Smooth muscle cell (in vitro differentiated cells): ENCODE measurements around the gene NOXO1. TPM values are rescaled to one million over a fixed set of nuclear protein-coding genes. Genes with fewer than 3 reads are reported as not detected.

Experiments used
- DNase-seq: peaks from one replicate; lab custom pipeline; 2025; ENCODE audit not compliant: unreplicated experiment; lab: John Stamatoyannopoulos, UW
- H2AFZ ChIP-seq: fragments of 200-600 bp; sonication (generic); 2 replicates; pipeline ENCODE4 v1.6.0; 2016; ENCODE audit warnings: antibody characterized with exemption, low read depth, mild to moderate bottlenecking
- H3F3A ChIP-seq: fragments of 200-600 bp; sonication (generic); 2 replicates; pipeline ENCODE4 v1.6.0; 2017; ENCODE audit warnings: antibody characterized with exemption, low read depth
- H3K27ac ChIP-seq: fragments of 200-600 bp; sonication (generic); 2 replicates; pipeline ENCODE4 v1.5.1; 2016; ENCODE audit warnings: low read depth, mild to moderate bottlenecking
- H3K27me3 ChIP-seq: fragments of 200-600 bp; sonication (generic); 2 replicates; pipeline ENCODE4 v1.6.1; 2016; ENCODE audit warnings: low read depth, mild to moderate bottlenecking
- H3K36me3 ChIP-seq: fragments of 200-600 bp; sonication (generic); 2 replicates; pipeline ENCODE4 v1.5.1; 2016; ENCODE audit warnings: low read depth
- H3K4me1 ChIP-seq: fragments of 200-600 bp; sonication (generic); 2 replicates; pipeline ENCODE4 v1.5.1; 2016; ENCODE audit warnings: low read depth
- H3K4me2 ChIP-seq: fragments of 200-600 bp; sonication (generic); 2 replicates; pipeline ENCODE4 v1.6.0; 2016; ENCODE audit warnings: mild to moderate bottlenecking
- H3K4me3 ChIP-seq: fragments of 200-600 bp; sonication (generic); 2 replicates; pipeline ENCODE4 v1.5.1; 2016; ENCODE audit warnings: mild to moderate bottlenecking
- H3K79me2 ChIP-seq: fragments of 200-600 bp; sonication (generic); 2 replicates; pipeline ENCODE4 v1.6.0; 2016; ENCODE audit warnings: low read depth, mild to moderate bottlenecking
- H3K9ac ChIP-seq: fragments of 200-600 bp; sonication (generic); 2 replicates; pipeline ENCODE4 v1.6.0; 2016; ENCODE audit warnings: low read depth
- H3K9me3 ChIP-seq: fragments of 200-600 bp; sonication (generic); replicated peaks from 2 replicates; pipeline ENCODE4 v1.5.1; 2016; ENCODE audit warnings: low read depth
- H4K20me1 ChIP-seq: fragments of 200-600 bp; sonication (generic); 2 replicates; pipeline ENCODE4 v1.6.0; 2016; ENCODE audit warnings: low read depth
- CTCF ChIP-seq: fragments of 200-600 bp; sonication (generic); IDR thresholded peaks from 2 replicates; pipeline ENCODE4 v1.5.1; 2017; ENCODE audit warnings: borderline replicate concordance, mild to moderate bottlenecking, antibody characterized with exemption; ENCODE audit not compliant: insufficient read depth, poor library complexity, severe bottlenecking
- WGBS: methylation state at CpG from one replicate; pipeline ENCODE4 v1.1.7; 2016; ENCODE audit warnings: low lambda C conversion rate; 5-methylcytosine and 5-hydroxymethylcytosine counted together
- polyA plus RNA-seq: library from polyadenylated mRNA; unstranded; fragments of >200 nt; fragmentation: Nextera tagmentation; extraction: Ambion mirVana; gene quantifications from 2 replicates; pipeline ENCODE4 v1.2.1, GENCODE V29; 2016
- total RNA-seq: library from RNA; depleted of rRNA; stranded (reverse); fragments of >200 nt; gene quantifications from 2 replicates; pipeline ENCODE4 v1.2.3, GENCODE V29; 2014

NOXO1 gene
- total RNA-seq (0.13 TPM in 1 of 2 replicates, not detected in the other), polyA plus RNA-seq (0.35 and 1.7 TPM in 2 replicates)

DNA sequence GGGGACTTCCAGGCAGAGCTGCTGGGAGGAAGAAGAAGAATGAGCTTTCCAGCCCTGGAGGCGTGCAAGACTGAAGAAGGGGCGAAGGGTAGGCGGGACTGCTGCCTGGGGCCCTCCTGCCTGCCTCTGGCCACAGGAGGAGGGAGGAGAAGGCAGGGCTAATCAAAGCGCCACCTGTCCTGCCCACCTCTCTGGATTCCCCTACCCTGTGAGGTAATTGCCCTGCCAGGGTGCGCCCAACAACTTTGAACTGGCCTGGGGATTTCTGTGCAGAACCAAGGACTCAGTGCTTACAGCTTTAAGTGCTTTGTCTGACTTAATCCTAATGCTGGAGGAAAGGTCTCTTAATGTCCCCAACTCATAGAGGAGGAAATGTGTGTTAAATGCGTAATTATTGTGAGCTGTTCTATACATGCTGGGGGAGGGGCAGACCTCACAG lies at the start of gene NOXO1:
Gene NOXO1 (minus strand): TSS at position 72 of the 439 bp plus-strand sequence. CDS start 290 bp downstream, outside the sequence.
- Histone ChIP-seq H3K4me3 (no peak within 1 kb of the TSS), H3F3A (peaks cover 7% of the 10 kb centered on the region), H3K9me3 (no peaks in the 10 kb centered on the region), H4K20me1 (no peaks in the 10 kb centered on the region), H3K4me2 (no peak within 1 kb of the TSS), H3K27ac (no peak within 1 kb of the TSS), H3K27me3 (peaks cover 54% of the 10 kb centered on the region), H2AFZ (no peak within 1 kb of the TSS), H3K9ac (no peak within 1 kb of the TSS), H3K79me2 (no peaks in the 10 kb centered on the region), H3K36me3 (no peaks in the 10 kb centered on the region), H3K4me1 (peaks cover 28% of the 10 kb centered on the region)
- 59% methylated on average over 6 of the region's 6 CpGs for WGBS
- TF ChIP-seq CTCF, result no peak
- DNase-seq, result no peak

DNA sequence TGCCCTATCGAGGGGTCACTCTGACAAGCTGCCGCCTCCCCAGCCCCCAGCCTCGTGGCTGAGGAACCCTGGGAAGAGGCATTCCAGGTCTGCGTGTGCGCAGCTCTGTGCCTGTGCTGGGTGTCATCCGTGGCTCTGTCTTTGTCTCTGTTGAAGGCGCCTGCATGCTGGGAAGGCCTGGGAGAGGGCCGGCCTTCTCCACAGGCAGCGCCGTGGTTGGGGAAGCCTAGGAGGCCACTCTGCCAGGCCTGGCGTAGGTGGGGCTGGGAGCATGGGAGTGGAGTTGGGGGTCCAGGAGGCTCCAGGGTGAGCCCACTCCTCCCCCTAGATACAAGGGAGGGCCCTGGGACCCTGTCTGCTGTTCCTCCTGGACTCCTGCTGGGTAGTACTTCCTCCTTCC lies 48.8 kb upstream of the NOXO1 start:
- Histone ChIP-seq H3K4me3 (no peak overlapping the region), H3K79me2 (peaks cover 15% of the 10 kb centered on the region), H3F3A (no peaks in the 10 kb centered on the region), H3K9ac (no peak overlapping the region), H3K9me3 (no peaks in the 10 kb centered on the region), H2AFZ (no peak overlapping the region), H4K20me1 (peaks cover 12% of the 10 kb centered on the region), H3K27me3 (no peaks in the 10 kb centered on the region), H3K4me1 (peaks cover 14% of the 10 kb centered on the region), H3K4me2 (no peak overlapping the region), H3K36me3 (no peaks in the 10 kb centered on the region), H3K27ac (no peak overlapping the region)
- DNase-seq, result no peak
- 89% methylated on average over 11 of the region's 11 CpGs for WGBS
- TF ChIP-seq CTCF, result no peak

DNA sequence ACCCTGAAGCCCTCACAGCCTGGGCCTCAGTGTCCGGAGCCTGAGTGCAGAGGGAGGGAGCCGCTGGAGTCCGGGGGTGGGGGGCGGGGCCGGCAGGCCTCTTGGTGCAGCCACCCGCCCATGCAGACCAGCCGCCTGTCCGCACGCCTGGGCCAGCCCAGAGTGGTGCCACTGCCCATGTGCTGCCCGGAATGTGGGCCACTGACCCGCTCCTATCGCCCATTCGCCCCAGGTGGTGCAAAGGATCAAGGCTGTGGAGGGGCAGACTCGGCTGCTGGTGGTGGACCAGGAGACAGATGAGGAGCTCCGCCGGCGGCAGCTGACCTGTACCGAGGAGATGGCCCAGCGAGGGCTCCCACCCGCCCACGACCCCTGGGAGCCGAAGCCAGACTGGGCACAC lies 48.1 kb upstream of the NOXO1 start:
- no peaks in the 10 kb centered on the region for H3F3A ChIP-seq
- H3K79me2 ChIP-seq, result peaks cover 15% of the 10 kb centered on the region
- no peak overlapping the region for H3K4me2 ChIP-seq
- no peak overlapping the region for H2AFZ ChIP-seq
- H3K36me3 ChIP-seq, result no peaks in the 10 kb centered on the region
- no peak overlapping the region for H3K4me3 ChIP-seq
- H3K27me3 ChIP-seq, result no peaks in the 10 kb centered on the region
- H3K9me3 ChIP-seq, result no peaks in the 10 kb centered on the region
- no peak overlapping the region for H3K9ac ChIP-seq
- peaks cover 12% of the 10 kb centered on the region for H4K20me1 ChIP-seq
- H3K4me1 ChIP-seq, result peaks cover 14% of the 10 kb centered on the region
- TF ChIP-seq CTCF, result no peak
- no peak overlapping the region for H3K27ac ChIP-seq
- 86% methylated on average over 20 of the region's 22 CpGs for WGBS
- no peak for DNase-seq

- Histone ChIP-seq H3K4me2 (no peak overlapping the region), H3K9me3 (no peaks in the 10 kb centered on the region), H3K27ac (no peak overlapping the region), H3K4me1 (peaks cover 10% of the 10 kb centered on the region), H3K4me3 (no peak overlapping the region), H2AFZ (no peak overlapping the region), H3K27me3 (no peaks in the 10 kb centered on the region), H3K36me3 (no peaks in the 10 kb centered on the region), H3F3A (no peaks in the 10 kb centered on the region), H4K20me1 (peaks cover 12% of the 10 kb centered on the region), H3K9ac (no peak overlapping the region), H3K79me2 (peaks cover 15% of the 10 kb centered on the region)
- 96% methylated on average over 18 of the region's 18 CpGs for WGBS
- no peak for TF ChIP-seq CTCF
- no peak for DNase-seq
Observed at GRCh38 chr16:2028620-2029220, 47.5 kb upstream of the NOXO1 start.
